ENCODE results near the gene CA11.
A peak's percentile ranks its signal among the peaks of the same experiment; 100 is the strongest.

CA11 gene

GRCh38 chr19:48627865-48628314 is 18.1 kb downstream of the CA11 start:
- DNase-seq = no peak

GRCh38 chr19:48627201-48627864 is 18.7 kb downstream of the CA11 start:
- DNase-seq = no peak

GRCh38 chr19:48625891-48626327 is 20.1 kb downstream of the CA11 start:
- DNase-seq = no peak

GRCh38 chr19:48624791-48625723 is 20.9 kb downstream of the CA11 start:
- DNase-seq = no peak

GRCh38 chr19:48624067-48624594 is 21.9 kb downstream of the CA11 start:
- peak; percentile 98 for DNase-seq

- DNase-seq = no peak
Measured at GRCh38 chr19:48623556-48624066, 22.4 kb downstream of the CA11 start.

GRCh38 chr19:48619692-48620585 is 26.0 kb downstream of the CA11 start:
- DNase-seq = no peak

- DNase-seq = peak; percentile 100
Measured at GRCh38 chr19:48618916-48619691, 26.9 kb downstream of the CA11 start, which contains the start of the genes RPL18 and SPHK2. Gene RPL18 (minus strand): TSS chr19:48619178. CDS start chr19:48619143, 35 bp downstream. Gene SPHK2 (plus strand): TSS chr19:48619506. CDS start chr19:48620515, 1,009 bp downstream.

GRCh38 chr19:48618278-48618915 is 27.6 kb downstream of the CA11 start:
- DNase-seq = no peak

GRCh38 chr19:48617146-48617937 is 28.6 kb downstream of the CA11 start:
- no peak for DNase-seq

GRCh38 chr19:48616491-48617056 is 29.4 kb downstream of the CA11 start:
- DNase-seq = no peak

- DNase-seq = no peak
Measured at GRCh38 chr19:48616041-48616436, 29.9 kb downstream of the CA11 start.

- DNase-seq = no peak
Measured at GRCh38 chr19:48615231-48616040, 30.6 kb downstream of the CA11 start.

- DNase-seq = no peak
Measured at GRCh38 chr19:48614436-48615230, 31.4 kb downstream of the CA11 start, which contains the start of gene FAM83E. Gene FAM83E (minus strand): TSS chr19:48615076. CDS start chr19:48613372, 1,704 bp downstream.

- no peak for DNase-seq
Measured at GRCh38 chr19:48613852-48614435, 32.0 kb downstream of the CA11 start.

GRCh38 chr19:48613024-48613851 is 32.7 kb downstream of the CA11 start:
- DNase-seq = no peak

All from EL (cell line).